OCI-LY1 (cell line): Measurements from ENCODE around the gene DYNLL1.

Experiments
- EZH2 ChIP-seq: fragments of 200-600 bp; sonication (generic), shearing (Covaris generic); IDR thresholded peaks from 2 replicates; pipeline ENCODE4 v1.8.0; 2017; ENCODE audit warnings: borderline replicate concordance, mixed run types, mild to moderate bottlenecking, antibody characterized with exemption, low read length, moderate library complexity, mixed read lengths
- TF ChIP-seq, protein P1 (sequence below): fragments of 200-600 bp; sonication (generic), shearing (Covaris generic); IDR thresholded peaks from 2 replicates; pipeline ENCODE4 v1.5.1; 2017; ENCODE audit warnings: mild to moderate bottlenecking, antibody characterized with exemption, low read length, moderate library complexity, mixed read lengths

DNA sequence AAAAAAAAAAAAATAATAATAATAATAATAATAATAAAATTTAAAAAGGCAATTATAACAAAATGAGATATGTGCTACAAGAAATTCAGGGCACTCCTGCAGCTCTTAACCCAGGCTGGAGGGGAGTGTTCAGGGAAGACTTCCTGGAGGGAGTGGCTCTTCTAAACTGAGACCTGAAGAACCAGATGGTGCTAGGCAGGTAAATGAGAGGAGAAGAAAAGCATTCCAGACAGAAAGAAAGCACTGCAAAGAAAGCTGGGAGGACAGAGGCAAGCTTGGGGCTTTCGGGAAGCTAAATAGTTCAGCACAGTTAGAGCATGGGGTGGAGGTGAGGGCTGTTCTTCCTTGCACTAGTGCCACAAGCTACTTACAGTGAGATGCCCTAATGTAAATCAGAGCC is 16.5 kb upstream of the DYNLL1 start:
- TF ChIP-seq EZH2, result no peak
- TF ChIP-seq, protein P1, sequence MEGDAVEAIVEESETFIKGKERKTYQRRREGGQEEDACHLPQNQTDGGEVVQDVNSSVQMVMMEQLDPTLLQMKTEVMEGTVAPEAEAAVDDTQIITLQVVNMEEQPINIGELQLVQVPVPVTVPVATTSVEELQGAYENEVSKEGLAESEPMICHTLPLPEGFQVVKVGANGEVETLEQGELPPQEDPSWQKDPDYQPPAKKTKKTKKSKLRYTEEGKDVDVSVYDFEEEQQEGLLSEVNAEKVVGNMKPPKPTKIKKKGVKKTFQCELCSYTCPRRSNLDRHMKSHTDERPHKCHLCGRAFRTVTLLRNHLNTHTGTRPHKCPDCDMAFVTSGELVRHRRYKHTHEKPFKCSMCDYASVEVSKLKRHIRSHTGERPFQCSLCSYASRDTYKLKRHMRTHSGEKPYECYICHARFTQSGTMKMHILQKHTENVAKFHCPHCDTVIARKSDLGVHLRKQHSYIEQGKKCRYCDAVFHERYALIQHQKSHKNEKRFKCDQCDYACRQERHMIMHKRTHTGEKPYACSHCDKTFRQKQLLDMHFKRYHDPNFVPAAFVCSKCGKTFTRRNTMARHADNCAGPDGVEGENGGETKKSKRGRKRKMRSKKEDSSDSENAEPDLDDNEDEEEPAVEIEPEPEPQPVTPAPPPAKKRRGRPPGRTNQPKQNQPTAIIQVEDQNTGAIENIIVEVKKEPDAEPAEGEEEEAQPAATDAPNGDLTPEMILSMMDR, result no peak
